ENCODE results near the gene NCOA3. TPM values are rescaled to one million over a fixed set of nuclear protein-coding genes. Genes with fewer than 3 reads are reported as not detected.

The NCOA3 gene
- total RNA-seq, 1 experiment from 2014 or later = 23.3 TPM

DNA sequence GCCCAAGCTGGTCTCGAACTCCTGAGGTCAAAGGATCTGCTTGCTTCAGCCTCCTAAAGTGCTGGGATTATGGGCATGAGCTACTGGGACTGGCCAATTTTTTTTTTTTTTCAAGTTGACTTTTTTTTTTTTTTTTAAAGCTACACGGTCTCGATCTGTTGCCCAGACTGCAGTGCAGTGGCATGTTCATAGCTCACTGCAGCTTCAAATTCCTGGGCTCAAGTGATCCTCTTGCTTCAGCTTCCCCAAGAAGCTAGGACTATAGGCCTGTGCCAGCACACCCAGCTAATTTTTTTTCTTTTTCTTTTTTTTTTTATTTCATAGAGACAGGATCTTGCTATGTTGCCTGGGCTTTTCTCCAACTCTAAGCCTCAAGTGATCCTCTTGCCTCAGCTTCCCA lies 59.5 kb downstream of the NCOA3 start:
- H2BK20ac ChIP-seq (ENCODE audit: low read depth, low read length, poor library complexity, severe bottlenecking) = no peak overlapping the region
- H3K4me2 ChIP-seq (ENCODE audit: insufficient read depth, insufficient read length, low read length) = no peak overlapping the region
- no CpG with 5 or more reads among the region's 3 CpGs for WGBS (ENCODE audit: extremely low coverage, insufficient read length, low lambda C conversion rate)
- H3K9me3 ChIP-seq (ENCODE audit: control insufficient read depth, low read depth, low read length) = no peaks in the 10 kb centered on the region
- H3K27ac ChIP-seq (ENCODE audit: insufficient read length, low read depth, low read length) = no peak overlapping the region
- H3K4ac ChIP-seq (ENCODE audit: low read depth, low read length) = no peak overlapping the region
- Mint-ChIP-seq H3K36me3 (ENCODE audit: insufficient read depth in 1 of 3, low read depth in 3 of 3) (no peaks in the 10 kb centered on the region), H3K27ac (no peak overlapping the region; a peak in 1 of 7 replicates), H3K4me1 (peaks cover 52 to 62% of the 10 kb centered on the region in 2 experiments), H3K27me3 (ENCODE audit: low read depth) (no peaks in the 10 kb centered on the region), H3K9me3 (no peaks in the 10 kb centered on the region), H3K4me3 (no peak overlapping the region)
- no peak overlapping the region for H4K91ac ChIP-seq (ENCODE audit: insufficient read length, low read depth, low read length)
- H3K27me3 ChIP-seq (ENCODE audit: insufficient read depth, low read length) = no peaks in the 10 kb centered on the region
- H3K14ac ChIP-seq (ENCODE audit: insufficient read depth, low read length) = no peak overlapping the region
- DNase-seq = no peak
- H3K79me1 ChIP-seq (ENCODE audit: insufficient read depth, low read depth, low read length, poor library complexity, severe bottlenecking) = peaks cover 11% of the 10 kb centered on the region
- no peak overlapping the region for H4K8ac ChIP-seq (replicated peaks; ENCODE audit: insufficient read length, low read depth, low read length)
- H3K4me1 ChIP-seq (ENCODE audit: insufficient read depth, low read length) = peaks cover 10% of the 10 kb centered on the region
- H2AK5ac ChIP-seq (ENCODE audit: insufficient read length, low read length) = no peak overlapping the region
- H3K56ac ChIP-seq (ENCODE audit: insufficient read length, low read depth, low read length) = no peak overlapping the region
- H2BK12ac ChIP-seq (ENCODE audit: insufficient read length, low read depth, low read length) = no peak overlapping the region
- no peaks in the 10 kb centered on the region for H3K23me2 ChIP-seq (ENCODE audit: insufficient read length, low read depth, low read length, poor library complexity, severe bottlenecking)
- no peak overlapping the region for H3T11ph ChIP-seq (ENCODE audit: low read length)
- H2BK15ac ChIP-seq (ENCODE audit: low read depth, low read length) = no peak overlapping the region
- H3K23ac ChIP-seq (ENCODE audit: insufficient read length, low read depth, low read length) = no peak overlapping the region
- no peak overlapping the region for H3K9ac ChIP-seq (ENCODE audit: extremely low read depth, insufficient read length, low read length)
- H2BK5ac ChIP-seq (ENCODE audit: insufficient read length, low read length) = no peak overlapping the region
- TF ChIP-seq, protein P1, sequence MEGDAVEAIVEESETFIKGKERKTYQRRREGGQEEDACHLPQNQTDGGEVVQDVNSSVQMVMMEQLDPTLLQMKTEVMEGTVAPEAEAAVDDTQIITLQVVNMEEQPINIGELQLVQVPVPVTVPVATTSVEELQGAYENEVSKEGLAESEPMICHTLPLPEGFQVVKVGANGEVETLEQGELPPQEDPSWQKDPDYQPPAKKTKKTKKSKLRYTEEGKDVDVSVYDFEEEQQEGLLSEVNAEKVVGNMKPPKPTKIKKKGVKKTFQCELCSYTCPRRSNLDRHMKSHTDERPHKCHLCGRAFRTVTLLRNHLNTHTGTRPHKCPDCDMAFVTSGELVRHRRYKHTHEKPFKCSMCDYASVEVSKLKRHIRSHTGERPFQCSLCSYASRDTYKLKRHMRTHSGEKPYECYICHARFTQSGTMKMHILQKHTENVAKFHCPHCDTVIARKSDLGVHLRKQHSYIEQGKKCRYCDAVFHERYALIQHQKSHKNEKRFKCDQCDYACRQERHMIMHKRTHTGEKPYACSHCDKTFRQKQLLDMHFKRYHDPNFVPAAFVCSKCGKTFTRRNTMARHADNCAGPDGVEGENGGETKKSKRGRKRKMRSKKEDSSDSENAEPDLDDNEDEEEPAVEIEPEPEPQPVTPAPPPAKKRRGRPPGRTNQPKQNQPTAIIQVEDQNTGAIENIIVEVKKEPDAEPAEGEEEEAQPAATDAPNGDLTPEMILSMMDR (conservative IDR thresholded peaks at IDR 0.05) = no peak
- H2BK120ac ChIP-seq (ENCODE audit: low read depth, low read length, poor library complexity, severe bottlenecking) = no peak overlapping the region
- H2AFZ ChIP-seq (ENCODE audit: low read length) = no peak overlapping the region
- H3K18ac ChIP-seq (ENCODE audit: insufficient read length, low read depth, low read length) = no peak overlapping the region
- peaks cover 6% of the 10 kb centered on the region; the same call in 1 of the 2 replicates for H3K79me2 ChIP-seq (ENCODE audit: insufficient read depth, low read length)
- no peak overlapping the region for H4K5ac ChIP-seq (ENCODE audit: insufficient read length, low read depth, low read length)
- no peaks in the 10 kb centered on the region for H4K20me1 ChIP-seq (ENCODE audit: control insufficient read depth, insufficient read depth, insufficient read length)

All from H9 (cell line).